C4-2B (cell line): ENCODE measurements around the gene MTSS2.

ENCODE experiments used
- ZFX ChIP-seq: fragments of 450-650 bp; IDR thresholded peaks from 2 replicates; pipeline ENCODE4 v1.6.1; 2017
- TF ChIP-seq, protein P1 (sequence below): fragments of 450-650 bp; conservative IDR thresholded peaks from 2 replicates; pipeline ENCODE4 v1.5.1; 2017; ENCODE audit warnings: mild to moderate bottlenecking

DNA sequence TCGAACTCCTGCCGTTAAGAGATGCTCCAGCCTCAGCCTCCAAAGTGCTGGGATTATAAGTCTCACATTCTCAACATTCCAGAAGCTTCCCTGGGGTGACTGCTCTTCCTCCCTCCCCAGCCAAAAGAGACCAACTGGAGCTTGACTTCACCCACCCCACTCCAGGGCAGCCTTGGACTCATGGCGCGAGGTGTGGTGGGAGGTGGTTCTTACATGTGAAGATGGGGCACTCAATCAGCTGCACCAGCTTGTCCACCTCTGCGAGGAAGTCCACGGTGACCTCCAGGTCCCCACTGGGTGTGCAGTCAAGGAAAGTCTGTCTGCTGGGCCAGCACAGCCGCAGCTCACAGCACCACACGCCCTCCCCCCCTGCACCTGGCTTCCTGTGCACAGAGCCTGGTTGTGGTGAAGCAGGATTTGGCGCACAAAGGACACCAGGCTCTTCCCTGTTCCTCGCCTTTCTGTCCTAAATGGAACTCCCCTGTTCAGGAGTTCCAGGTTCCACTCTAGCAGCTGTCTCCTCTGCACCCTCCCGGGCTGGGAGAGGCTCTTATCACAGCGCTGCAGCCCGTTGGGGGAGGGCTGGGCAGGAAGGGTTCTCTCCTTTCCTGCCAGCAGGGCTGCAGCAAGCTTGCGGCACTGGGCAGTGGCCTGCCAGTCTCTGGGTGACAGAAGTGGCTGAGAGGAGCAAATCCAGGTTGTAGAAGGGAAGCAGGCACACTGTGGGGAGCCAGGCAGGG, 9.6 kb upstream of the MTSS2 start:
- TF ChIP-seq, protein P1, sequence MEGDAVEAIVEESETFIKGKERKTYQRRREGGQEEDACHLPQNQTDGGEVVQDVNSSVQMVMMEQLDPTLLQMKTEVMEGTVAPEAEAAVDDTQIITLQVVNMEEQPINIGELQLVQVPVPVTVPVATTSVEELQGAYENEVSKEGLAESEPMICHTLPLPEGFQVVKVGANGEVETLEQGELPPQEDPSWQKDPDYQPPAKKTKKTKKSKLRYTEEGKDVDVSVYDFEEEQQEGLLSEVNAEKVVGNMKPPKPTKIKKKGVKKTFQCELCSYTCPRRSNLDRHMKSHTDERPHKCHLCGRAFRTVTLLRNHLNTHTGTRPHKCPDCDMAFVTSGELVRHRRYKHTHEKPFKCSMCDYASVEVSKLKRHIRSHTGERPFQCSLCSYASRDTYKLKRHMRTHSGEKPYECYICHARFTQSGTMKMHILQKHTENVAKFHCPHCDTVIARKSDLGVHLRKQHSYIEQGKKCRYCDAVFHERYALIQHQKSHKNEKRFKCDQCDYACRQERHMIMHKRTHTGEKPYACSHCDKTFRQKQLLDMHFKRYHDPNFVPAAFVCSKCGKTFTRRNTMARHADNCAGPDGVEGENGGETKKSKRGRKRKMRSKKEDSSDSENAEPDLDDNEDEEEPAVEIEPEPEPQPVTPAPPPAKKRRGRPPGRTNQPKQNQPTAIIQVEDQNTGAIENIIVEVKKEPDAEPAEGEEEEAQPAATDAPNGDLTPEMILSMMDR, result no peak
- TF ChIP-seq ZFX, result no peak
